ENCODE results near the gene SCFD2. TPM values are rescaled to one million over a fixed set of nuclear protein-coding genes. Genes with fewer than 3 reads are reported as not detected.
A peak's percentile ranks its signal among the peaks of the same experiment; 100 is the strongest.

Gene SCFD2
- total RNA-seq, 1 experiment from 2014 or later, result 12.4 TPM

DNA sequence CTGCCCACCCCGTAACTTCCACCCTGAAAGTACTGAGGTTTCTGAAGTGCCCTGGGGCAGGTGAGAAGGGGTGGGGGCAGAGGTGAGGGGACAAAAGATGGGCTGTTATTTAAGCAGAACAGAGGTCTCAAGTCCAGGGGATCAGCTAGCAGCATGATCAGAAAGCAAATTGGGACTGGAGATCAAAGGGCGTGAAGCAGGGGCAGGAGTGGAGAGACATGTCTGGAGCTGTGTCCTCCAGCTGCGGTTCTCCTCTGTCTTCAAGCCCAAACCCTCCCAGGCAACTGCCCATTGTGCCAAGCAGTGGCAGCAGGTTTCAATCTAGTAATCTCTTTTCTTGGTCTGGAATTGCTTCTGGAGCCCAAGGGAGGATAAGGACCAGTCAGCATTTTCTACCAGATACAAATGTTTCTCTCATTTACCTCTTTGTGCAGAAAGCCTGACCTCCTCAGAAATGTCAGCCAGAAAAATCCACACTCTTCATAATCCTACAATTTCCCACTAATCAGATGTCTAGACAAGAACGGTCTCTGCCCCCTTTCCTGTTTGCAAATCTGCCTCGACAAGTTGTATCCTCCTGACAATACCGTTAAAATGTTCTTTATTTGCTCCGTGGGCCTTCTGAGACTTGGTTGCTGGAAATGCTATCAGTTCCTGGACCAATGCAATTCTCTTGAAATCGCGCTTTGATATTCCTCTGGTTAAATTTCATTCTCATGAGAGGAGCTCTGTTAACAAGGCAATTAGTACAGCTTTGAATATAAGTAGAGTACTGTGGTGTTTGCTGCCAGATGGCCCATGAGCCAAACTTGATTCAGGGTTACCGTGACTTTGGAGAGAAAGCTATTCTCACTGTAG lies 526.9 kb downstream of the SCFD2 start (continued):
- TF ChIP-seq, protein P1, sequence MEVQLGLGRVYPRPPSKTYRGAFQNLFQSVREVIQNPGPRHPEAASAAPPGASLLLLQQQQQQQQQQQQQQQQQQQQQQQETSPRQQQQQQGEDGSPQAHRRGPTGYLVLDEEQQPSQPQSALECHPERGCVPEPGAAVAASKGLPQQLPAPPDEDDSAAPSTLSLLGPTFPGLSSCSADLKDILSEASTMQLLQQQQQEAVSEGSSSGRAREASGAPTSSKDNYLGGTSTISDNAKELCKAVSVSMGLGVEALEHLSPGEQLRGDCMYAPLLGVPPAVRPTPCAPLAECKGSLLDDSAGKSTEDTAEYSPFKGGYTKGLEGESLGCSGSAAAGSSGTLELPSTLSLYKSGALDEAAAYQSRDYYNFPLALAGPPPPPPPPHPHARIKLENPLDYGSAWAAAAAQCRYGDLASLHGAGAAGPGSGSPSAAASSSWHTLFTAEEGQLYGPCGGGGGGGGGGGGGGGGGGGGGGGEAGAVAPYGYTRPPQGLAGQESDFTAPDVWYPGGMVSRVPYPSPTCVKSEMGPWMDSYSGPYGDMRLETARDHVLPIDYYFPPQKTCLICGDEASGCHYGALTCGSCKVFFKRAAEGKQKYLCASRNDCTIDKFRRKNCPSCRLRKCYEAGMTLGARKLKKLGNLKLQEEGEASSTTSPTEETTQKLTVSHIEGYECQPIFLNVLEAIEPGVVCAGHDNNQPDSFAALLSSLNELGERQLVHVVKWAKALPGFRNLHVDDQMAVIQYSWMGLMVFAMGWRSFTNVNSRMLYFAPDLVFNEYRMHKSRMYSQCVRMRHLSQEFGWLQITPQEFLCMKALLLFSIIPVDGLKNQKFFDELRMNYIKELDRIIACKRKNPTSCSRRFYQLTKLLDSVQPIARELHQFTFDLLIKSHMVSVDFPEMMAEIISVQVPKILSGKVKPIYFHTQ (CRISPR knock-in tag; IDR thresholded peaks at IDR 0.05), result no peak
- no peak for TF ChIP-seq SP1 (CRISPR knock-in tag; conservative IDR thresholded peaks at IDR 0.05)
- no peak for TF ChIP-seq ELF4 (CRISPR knock-in tag; IDR thresholded peaks at IDR 0.05; ENCODE audit: low read depth)
- no peak for TF ChIP-seq MYBL2 (CRISPR knock-in tag; IDR thresholded peaks at IDR 0.05)
- TF ChIP-seq, protein P2, sequence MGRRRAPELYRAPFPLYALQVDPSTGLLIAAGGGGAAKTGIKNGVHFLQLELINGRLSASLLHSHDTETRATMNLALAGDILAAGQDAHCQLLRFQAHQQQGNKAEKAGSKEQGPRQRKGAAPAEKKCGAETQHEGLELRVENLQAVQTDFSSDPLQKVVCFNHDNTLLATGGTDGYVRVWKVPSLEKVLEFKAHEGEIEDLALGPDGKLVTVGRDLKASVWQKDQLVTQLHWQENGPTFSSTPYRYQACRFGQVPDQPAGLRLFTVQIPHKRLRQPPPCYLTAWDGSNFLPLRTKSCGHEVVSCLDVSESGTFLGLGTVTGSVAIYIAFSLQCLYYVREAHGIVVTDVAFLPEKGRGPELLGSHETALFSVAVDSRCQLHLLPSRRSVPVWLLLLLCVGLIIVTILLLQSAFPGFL (CRISPR knock-in tag; IDR thresholded peaks at IDR 0.05; ENCODE audit: borderline replicate concordance), result no peak
- TF ChIP-seq, protein P3, sequence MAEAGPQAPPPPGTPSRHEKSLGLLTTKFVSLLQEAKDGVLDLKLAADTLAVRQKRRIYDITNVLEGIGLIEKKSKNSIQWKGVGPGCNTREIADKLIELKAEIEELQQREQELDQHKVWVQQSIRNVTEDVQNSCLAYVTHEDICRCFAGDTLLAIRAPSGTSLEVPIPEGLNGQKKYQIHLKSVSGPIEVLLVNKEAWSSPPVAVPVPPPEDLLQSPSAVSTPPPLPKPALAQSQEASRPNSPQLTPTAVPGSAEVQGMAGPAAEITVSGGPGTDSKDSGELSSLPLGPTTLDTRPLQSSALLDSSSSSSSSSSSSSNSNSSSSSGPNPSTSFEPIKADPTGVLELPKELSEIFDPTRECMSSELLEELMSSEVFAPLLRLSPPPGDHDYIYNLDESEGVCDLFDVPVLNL (CRISPR knock-in tag; IDR thresholded peaks at IDR 0.05; ENCODE audit: borderline replicate concordance, low read depth), result no peak
- no peak for TF ChIP-seq SMAD3 (CRISPR knock-in tag; IDR thresholded peaks at IDR 0.05; ENCODE audit: borderline replicate concordance)
- TF ChIP-seq NR2C2 (CRISPR knock-in tag; IDR thresholded peaks at IDR 0.05), result no peak
- no peak for TF ChIP-seq FOXP1 (CRISPR knock-in tag; IDR thresholded peaks at IDR 0.05; ENCODE audit: borderline replicate concordance)
- no peak for TF ChIP-seq GRHL2 (CRISPR knock-in tag; IDR thresholded peaks at IDR 0.05; ENCODE audit: insufficient replicate concordance, severe bottlenecking)

DNA sequence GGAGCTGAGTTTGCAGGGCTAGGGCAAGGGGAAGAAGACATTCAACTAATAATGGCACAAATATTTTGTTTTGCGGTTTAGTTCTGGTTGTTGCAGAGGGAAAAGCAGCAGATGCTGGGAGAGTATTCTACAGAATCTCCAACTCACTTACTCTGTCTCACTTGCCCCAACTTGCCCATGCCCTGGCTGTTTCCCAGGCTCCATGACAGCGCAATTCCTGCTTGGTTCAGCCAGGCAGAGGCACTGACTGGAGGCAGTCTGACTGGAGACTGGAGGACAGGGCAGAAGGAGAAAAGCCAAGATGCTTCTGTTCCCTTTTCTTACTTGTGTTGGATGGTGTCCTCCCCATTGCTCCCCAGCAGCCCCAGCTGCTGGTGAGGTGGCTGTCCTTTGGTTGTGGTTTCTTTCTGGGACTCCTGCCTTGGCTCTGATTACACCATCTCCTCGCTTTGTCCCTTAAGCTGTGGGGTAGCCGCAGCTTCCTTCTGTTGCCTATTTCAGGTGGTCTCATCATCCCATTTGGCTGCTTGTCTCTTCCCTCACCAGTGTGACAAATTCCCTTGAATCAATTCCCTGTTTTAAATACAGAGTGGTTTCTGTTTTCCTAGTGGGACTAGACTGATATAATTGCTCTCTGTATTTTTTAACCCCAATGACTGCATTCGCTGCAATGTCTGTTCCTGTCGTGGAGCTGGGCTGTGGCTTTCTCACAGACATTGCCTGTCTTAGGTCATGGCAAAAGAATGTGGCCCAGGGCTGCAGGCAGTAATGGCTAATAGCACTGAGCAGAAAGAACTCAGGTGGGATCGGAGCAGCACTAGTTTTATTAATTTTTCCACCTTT lies 527.9 kb downstream of the SCFD2 start:
- DNase-seq (ENCODE audit: low spot score), result no peak
- H3K36me3 Mint-ChIP-seq, result no peaks in the 10 kb centered on the region
- H3K9me3 Mint-ChIP-seq, result no peaks in the 10 kb centered on the region
- TF ChIP-seq CREB1 (CRISPR knock-in tag; IDR thresholded peaks at IDR 0.05) (no peak), ZNF219 (CRISPR knock-in tag; IDR thresholded peaks at IDR 0.05; ENCODE audit: borderline replicate concordance) (no peak), ZNF263 (CRISPR knock-in tag; IDR thresholded peaks at IDR 0.05; ENCODE audit: low read depth) (no peak), JAZF1 (CRISPR knock-in tag; IDR thresholded peaks at IDR 0.05) (no peak)
- TF ChIP-seq, protein P4, sequence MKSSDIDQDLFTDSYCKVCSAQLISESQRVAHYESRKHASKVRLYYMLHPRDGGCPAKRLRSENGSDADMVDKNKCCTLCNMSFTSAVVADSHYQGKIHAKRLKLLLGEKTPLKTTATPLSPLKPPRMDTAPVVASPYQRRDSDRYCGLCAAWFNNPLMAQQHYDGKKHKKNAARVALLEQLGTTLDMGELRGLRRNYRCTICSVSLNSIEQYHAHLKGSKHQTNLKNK (CRISPR knock-in tag; IDR thresholded peaks at IDR 0.05), result no peak
- POLR2A ChIA-PET, result no interaction called here
- no peak overlapping the region for H3K4me3 Mint-ChIP-seq
- H3K27me3 Mint-ChIP-seq (ENCODE audit: low read depth), result peaks cover 20% of the 10 kb centered on the region
- peak; percentile 13; the same call in 1 of the 2 replicates for ATAC-seq
- CTCF ChIA-PET, result interaction anchor here (1.2 kb wide), 1 partner anchor 293 kb away, joined by 4 read pairs; no protein-coding TSS in a partner anchor
- peak overlapping the region; percentile 77 for H3K27ac Mint-ChIP-seq
- H3K4me1 Mint-ChIP-seq, result peaks cover 90% of the 10 kb centered on the region

DNA sequence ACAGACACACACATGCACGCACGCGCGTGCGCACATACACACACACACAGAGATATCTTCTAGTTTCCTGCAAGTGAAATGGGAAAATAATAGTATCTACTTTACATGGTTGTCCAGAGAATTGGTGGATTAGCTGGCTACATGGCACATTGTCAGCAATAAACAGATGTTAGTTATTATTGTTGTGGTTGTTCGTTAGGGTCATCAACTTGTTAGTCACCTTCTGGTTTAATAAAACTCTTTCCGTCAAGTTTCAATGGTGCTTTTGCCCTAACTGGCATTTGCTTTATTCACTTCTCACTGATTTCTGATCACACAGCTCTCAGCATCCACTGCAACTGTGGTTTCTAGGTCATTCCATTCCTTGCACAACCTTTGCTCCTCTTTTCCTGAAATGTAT lies 529.2 kb downstream of the SCFD2 start:
- peaks cover 11% of the 10 kb centered on the region for H3K36me3 Mint-ChIP-seq
- peaks cover 85% of the 10 kb centered on the region for H3K4me1 Mint-ChIP-seq
- ChIA-PET POLR2A (no interaction called here), CTCF (interaction anchor here (1.1 kb wide), 1 partner anchor 33 kb away, joined by 4 read pairs; no protein-coding TSS in a partner anchor)
- peaks cover 11% of the 10 kb centered on the region for H3K9me3 Mint-ChIP-seq
- no peak for ATAC-seq
- peak overlapping the region; percentile 71 for H3K27ac Mint-ChIP-seq
- peaks cover 22% of the 10 kb centered on the region for H3K27me3 Mint-ChIP-seq (ENCODE audit: low read depth)
- no peak for DNase-seq (ENCODE audit: low spot score)
- H3K4me3 Mint-ChIP-seq, result no peak overlapping the region
- TF ChIP-seq JUN (CRISPR knock-in tag; IDR thresholded peaks at IDR 0.05) (no peak), NR3C1 (CRISPR knock-in tag; conservative IDR thresholded peaks at IDR 0.05; ENCODE audit: low read depth) (no peak), EMX1 (CRISPR knock-in tag; IDR thresholded peaks at IDR 0.05) (no peak), KAT7 (CRISPR knock-in tag; IDR thresholded peaks at IDR 0.05; ENCODE audit: borderline replicate concordance) (no peak), ZNF232 (CRISPR knock-in tag; IDR thresholded peaks at IDR 0.05) (no peak), IRF2 (CRISPR knock-in tag; IDR thresholded peaks at IDR 0.05; ENCODE audit: borderline replicate concordance, low read depth) (no peak), CREM (CRISPR knock-in tag; IDR thresholded peaks at IDR 0.05) (no peak)
- TF ChIP-seq, protein P5, sequence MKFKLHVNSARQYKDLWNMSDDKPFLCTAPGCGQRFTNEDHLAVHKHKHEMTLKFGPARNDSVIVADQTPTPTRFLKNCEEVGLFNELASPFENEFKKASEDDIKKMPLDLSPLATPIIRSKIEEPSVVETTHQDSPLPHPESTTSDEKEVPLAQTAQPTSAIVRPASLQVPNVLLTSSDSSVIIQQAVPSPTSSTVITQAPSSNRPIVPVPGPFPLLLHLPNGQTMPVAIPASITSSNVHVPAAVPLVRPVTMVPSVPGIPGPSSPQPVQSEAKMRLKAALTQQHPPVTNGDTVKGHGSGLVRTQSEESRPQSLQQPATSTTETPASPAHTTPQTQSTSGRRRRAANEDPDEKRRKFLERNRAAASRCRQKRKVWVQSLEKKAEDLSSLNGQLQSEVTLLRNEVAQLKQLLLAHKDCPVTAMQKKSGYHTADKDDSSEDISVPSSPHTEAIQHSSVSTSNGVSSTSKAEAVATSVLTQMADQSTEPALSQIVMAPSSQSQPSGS (CRISPR knock-in tag; IDR thresholded peaks at IDR 0.05; ENCODE audit: borderline replicate concordance, low read depth), result no peak
- TF ChIP-seq, protein P2 (CRISPR knock-in tag; IDR thresholded peaks at IDR 0.05; ENCODE audit: borderline replicate concordance), result no peak

Data from WTC11 (cell line).